UCSD-AML1 (cell line): ENCODE data around the gene ANKRD13A.
"Not testable (repeated sequence)": the region's sequence is repeated elsewhere in the genome, so short reads cannot be mapped to it uniquely, and the experiment has no call there.

Experiments
- DNase-seq: peaks from one replicate; lab custom pipeline; 2025; ENCODE audit not compliant: unreplicated experiment; lab: John Stamatoyannopoulos, UW

Gene ANKRD13A

GRCh38 chr12:110047297-110047940, 48.2 kb downstream of the ANKRD13A start:
- no peak for DNase-seq

DNA sequence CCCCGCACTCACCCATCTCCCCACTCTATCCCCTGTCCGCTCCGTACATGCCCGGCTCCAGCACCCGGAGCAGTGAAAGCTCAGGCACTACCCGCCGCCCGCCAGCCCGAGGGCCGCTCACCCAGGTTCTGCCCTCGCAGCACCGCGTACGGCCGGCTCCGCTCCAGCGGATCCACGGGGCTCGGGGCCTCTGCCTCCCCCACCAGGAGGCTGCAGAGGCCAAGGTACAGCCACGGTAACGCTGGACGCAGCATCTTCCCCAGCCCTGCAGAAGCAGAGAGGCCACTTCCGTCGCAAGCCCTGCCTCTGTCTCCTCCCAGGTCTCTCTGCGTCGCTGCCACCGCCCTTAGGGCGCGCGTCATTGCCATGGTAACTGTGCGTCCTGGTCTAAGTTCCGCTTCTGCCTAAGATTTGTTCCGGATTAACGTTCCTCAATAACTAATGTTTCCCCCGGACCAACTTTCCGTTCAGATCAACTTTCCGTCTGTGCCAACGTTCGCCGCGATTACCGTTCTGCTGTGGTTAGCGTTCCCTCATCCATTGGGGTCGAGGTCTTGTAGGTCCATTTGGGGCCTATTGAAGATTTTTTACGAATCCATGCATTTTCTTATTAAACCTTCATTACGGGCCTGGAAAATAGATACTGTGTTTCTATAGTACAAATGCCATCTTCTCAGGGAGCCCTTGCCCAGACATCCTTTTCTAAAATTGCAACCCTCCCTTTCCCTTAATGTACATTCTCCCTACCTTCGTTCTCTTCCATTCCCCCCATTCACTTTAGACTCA, 49.2 kb downstream of the ANKRD13A start, which contains the start of gene C12orf76:
Gene C12orf76 (minus strand): TSS at position 281 of the 786 bp plus-strand sequence. CDS start 27 bp downstream, at position 254.
- peak; percentile 95 for DNase-seq

DNA sequence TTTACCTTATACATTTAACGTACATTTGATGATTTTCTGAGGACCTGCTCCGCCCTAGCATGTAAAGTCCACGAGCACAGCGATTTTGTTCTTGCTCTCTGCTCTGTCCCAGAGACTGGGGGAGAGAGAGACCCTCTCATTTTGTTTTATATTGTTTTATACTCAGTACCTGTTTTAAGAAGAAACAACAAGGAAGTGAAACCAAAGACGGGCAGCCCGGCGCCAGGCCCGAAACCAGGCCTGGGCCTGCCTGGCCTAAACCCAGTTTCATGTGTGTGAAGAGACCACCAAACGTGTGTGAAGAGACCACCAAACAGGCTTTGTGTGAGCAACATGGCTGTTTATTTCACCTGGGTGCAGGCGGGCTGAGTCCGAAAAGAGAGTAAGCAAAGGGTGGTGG, 49.8 kb downstream of the ANKRD13A start:
- DNase-seq = not testable (repeated sequence)

GRCh38 chr12:110049666-110050065, 50.4 kb downstream of the ANKRD13A start:
- not testable (repeated sequence) for DNase-seq

GRCh38 chr12:110050927-110051326, 51.7 kb downstream of the ANKRD13A start:
- DNase-seq = no peak

DNA sequence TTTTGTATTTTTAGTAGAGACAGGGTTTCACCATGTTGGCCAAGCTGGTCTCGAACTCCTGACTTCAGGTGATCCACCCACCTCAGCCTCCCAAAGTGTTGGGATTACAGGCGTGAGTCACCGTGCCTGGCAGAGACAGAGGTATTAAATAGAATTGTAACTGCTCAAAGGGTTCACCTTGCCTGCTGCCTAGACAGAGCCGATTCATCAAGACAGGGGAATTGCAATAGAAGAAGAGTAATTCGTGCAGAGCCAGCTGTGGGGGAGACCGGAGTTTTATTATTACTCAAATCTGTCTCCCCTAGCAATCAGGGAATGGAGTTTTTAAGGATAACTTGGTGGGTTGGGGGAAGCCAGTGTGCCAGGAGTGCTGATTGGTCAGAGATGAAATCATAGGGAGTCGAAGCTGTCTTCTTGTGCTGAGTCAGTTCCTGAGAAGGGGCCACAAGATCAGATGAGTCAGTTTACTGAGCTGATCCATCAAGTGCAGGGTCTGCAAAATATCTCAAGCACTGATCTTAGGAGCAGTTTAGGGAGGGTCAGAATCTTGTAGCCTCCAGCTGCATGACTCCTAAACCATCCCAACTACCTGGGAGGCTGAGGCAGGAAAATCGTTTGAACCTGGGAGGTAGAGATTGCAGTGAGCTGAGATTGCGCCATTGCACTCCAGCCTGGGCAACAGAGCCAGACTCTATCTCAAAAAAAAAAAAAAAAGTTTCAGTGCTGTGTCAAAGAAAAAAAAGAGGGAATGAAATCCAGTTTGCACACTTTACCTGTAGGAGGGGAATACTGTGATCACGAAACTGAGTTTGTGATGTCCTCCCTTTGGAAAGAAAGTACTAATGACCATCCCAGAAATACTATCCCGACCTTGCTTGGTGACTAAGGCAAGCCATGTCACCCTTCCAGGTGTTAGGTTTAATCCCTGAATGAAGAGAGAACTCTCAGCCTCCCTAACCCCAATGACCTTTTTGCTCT, 56.4 kb downstream of the ANKRD13A start:
- DNase-seq = not testable (repeated sequence)

GRCh38 chr12:110056643-110057042, 57.4 kb downstream of the ANKRD13A start:
- DNase-seq = not testable (repeated sequence)

- DNase-seq = no peak
Measured at GRCh38 chr12:110058875-110059615, 59.8 kb downstream of the ANKRD13A start.

GRCh38 chr12:110059651-110060000, 60.4 kb downstream of the ANKRD13A start:
- no peak for DNase-seq

- DNase-seq = no peak
Measured at GRCh38 chr12:110062241-110062640, 63.0 kb downstream of the ANKRD13A start.

- no peak for DNase-seq
Measured at GRCh38 chr12:110065540-110065939, 66.3 kb downstream of the ANKRD13A start.

DNA sequence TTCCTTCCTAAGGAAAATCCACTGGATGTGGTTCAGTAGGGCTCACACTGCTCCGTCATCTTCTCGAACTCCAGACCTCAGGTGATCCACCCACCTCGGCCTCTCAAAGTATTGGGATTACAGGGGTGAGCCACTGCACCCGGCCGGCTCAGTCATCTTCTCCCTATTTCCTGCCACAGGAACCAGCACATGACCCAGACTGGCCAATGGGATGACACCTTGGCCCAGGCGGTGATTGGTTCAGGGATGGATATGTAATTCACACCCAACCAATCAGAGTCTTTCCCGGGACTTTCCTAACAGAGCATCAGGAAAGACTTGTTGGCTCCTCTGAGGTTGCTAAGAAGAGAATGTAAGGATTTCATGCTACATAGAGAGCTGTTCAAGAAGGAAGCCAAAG, 68.3 kb downstream of the ANKRD13A start:
- no peak for DNase-seq

DNA sequence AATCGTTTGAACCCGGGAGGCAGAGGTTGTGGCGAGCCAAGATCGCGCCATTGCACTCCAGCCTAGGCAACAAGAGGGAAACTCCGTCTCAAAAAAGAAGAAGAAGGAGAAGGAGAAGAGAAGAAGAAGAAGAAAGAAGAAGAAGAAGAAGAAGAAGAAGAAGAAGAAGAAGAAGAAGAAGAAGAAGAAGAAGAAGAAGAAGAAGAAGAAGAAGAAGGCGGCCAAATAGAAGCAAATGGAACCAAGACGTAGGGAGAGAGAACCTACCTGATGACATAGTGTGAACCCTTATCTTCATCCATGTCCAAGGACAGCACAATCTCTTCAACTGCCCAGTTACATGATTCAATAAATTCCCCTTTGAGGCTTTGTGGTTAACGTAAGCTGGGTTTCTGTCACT, 68.9 kb downstream of the ANKRD13A start:
- not testable (repeated sequence) for DNase-seq

- no peak for DNase-seq
Measured at GRCh38 chr12:110068654-110069053, 69.4 kb downstream of the ANKRD13A start.

DNA sequence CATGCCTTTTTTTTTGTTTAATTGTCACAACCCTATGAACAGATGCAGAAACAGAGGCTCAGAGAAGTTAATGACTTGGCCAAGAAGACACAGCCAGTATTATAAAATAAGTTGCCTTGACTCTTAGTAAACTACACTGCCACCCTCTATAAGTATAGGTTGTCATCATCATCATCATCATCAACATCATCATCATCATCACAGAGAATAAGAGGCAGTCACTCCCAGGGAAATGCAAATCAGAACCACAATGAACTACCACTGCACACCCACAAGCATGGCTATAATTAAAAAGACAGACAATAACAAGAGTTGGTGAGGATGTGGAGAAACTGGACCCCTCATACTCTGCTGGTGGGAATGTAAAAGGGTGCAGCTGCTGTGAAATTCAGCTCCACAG, 72.3 kb downstream of the ANKRD13A start:
- no peak for DNase-seq

- no peak for DNase-seq
Measured at GRCh38 chr12:110071967-110072366, 72.7 kb downstream of the ANKRD13A start.

GRCh38 chr12:110072636-110073035, 73.4 kb downstream of the ANKRD13A start:
- not testable (repeated sequence) for DNase-seq

GRCh38 chr12:110073049-110073831, 74.0 kb downstream of the ANKRD13A start:
- DNase-seq = no peak

- no peak for DNase-seq
Measured at GRCh38 chr12:110074089-110074488, 74.9 kb downstream of the ANKRD13A start.

- DNase-seq = no peak
Measured at GRCh38 chr12:110075880-110076279, 76.7 kb downstream of the ANKRD13A start.
